Measurements from ENCODE around the gene SMIM1.

DNA sequence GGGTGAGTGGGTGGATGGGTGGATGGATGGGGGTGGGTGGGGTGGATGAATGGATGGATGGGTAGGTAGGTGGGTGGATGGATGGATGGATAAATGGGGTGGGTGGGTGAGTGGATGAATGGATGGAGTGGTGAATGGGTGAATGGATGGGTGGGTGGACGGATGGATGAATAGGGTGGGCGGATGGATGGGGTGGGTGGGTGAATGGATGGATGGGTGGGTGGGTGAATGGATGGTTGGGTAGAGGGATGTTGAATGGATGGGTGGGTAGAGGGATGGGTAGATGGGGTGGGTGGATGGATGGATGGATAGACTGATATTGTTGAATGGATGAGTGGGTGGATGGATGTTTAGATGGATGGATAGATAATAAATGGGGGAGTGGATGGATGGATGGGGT, 47.2 kb upstream of the SMIM1 start:
- TF ChIP-seq, protein P1, sequence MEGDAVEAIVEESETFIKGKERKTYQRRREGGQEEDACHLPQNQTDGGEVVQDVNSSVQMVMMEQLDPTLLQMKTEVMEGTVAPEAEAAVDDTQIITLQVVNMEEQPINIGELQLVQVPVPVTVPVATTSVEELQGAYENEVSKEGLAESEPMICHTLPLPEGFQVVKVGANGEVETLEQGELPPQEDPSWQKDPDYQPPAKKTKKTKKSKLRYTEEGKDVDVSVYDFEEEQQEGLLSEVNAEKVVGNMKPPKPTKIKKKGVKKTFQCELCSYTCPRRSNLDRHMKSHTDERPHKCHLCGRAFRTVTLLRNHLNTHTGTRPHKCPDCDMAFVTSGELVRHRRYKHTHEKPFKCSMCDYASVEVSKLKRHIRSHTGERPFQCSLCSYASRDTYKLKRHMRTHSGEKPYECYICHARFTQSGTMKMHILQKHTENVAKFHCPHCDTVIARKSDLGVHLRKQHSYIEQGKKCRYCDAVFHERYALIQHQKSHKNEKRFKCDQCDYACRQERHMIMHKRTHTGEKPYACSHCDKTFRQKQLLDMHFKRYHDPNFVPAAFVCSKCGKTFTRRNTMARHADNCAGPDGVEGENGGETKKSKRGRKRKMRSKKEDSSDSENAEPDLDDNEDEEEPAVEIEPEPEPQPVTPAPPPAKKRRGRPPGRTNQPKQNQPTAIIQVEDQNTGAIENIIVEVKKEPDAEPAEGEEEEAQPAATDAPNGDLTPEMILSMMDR (conservative IDR thresholded peaks at IDR 0.05; ENCODE audit: low read length): no peak
- TF ChIP-seq EZH2phosphoT487 (IDR thresholded peaks at IDR 0.05; ENCODE audit: borderline replicate concordance): no peak

Measured in Loucy (cell line).